Peyer's patch (tissue), 4 donors: ENCODE data around the gene PIK3CD.

Source experiments
- CTCF ChIP-seq, 6 experiments: fragments of 450-650 bp in 4 of 6; fragments of 200-600 bp in 2 of 6; sonication (generic) in 1 of 6; IDR thresholded peaks; one replicate each; pipeline ENCODE4 v1.5.1; 2017 to 2019; ENCODE audit warnings: antibody characterized with exemption in 6 of 6, mild to moderate bottlenecking in 3 of 6, moderate library complexity in 1 of 6
- POLR2A ChIP-seq, 2 donors: fragments of 450-650 bp; IDR thresholded peaks; one replicate each; pipeline ENCODE4 v1.5.1; 2017; ENCODE audit warnings: antibody characterized with exemption in 2 of 2, mild to moderate bottlenecking in 2 of 2, moderate library complexity in 2 of 2

DNA sequence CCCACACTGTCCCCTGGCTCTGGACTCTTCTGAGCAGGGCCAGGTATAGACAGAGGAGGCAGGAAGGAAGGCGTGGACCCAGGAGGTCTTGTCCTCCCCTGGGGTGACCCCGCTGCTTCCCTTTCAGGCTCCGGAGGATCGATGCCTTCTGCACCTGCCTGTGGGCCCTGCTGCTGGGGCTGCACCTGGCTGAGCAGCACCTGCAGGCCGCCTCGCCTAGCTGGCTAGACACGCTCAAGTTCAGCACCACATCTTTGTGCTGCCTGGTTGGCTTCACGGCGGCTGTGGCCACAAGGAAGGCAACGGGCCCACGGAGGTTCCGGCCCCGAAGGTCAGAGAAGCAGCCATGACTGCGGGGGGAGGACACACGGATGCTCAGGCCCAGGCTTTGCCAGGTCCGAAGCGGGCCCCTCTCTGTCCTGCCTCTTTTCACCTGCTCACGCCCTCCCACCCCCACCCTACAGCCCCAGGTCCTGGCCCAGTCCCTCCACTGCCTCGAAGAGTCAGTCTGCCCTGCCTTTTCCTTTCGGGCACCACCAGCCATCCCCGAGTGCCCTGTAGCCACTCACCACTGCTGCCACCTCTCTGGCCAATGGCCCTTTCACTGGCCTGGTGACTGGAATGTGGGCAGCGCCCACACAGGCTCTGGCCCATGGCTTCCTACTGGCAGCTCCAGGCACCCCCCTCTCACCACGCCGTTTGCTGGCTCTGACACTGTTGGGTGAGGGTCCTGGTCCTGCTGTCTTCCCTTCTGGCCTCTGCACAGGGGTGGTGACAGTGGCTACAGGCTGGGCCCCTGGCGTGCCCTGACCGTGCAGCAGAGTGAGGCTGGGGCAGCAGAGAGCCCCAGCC is 49.4 kb upstream of the PIK3CD start:
- TF ChIP-seq CTCF (IDR thresholded peaks at IDR 0.05) = no peak
- TF ChIP-seq POLR2A (IDR thresholded peaks at IDR 0.05) = no peak
